Effector memory CD8-positive, alpha-beta T cell (primary cell): ENCODE results near the gene SLC5A2.

Experiments
- ATAC-seq: fragments of 150-1000 bp; cut with Tn5 transposase; replicated peaks from 2 replicates; pipeline ENCODE4 v1.10.0; 2021; ENCODE audit warnings: mild to moderate bottlenecking, moderate library complexity
- DNase-seq, 3 experiments: peaks; one replicate each; pipeline ENCODE4 v3.0.0; 2021
- H3K27ac Mint-ChIP-seq, 2 donors: one replicate each; pipeline ENCODE4 v1.8.0; 2022; ENCODE audit warnings: mild to moderate bottlenecking in 2 of 2, mixed read lengths in 2 of 2, moderate library complexity in 2 of 2
- H3K27me3 Mint-ChIP-seq, 2 donors: one replicate each; pipeline ENCODE4 v1.8.0; 2022; ENCODE audit warnings: mixed read lengths in 2 of 2
- H3K36me3 Mint-ChIP-seq: one replicate; pipeline ENCODE4 v1.8.0; 2022; ENCODE audit warnings: mild to moderate bottlenecking, moderate library complexity, mixed read lengths; ENCODE audit not compliant: insufficient read depth
- H3K4me1 Mint-ChIP-seq, 2 donors: one replicate each; pipeline ENCODE4 v1.8.0; 2022; ENCODE audit warnings: low read depth in 2 of 2, mixed read lengths in 2 of 2
- H3K4me3 Mint-ChIP-seq, 2 donors: one replicate each; pipeline ENCODE4 v1.8.0; 2022; ENCODE audit warnings: mild to moderate bottlenecking in 2 of 2, mixed read lengths in 2 of 2, moderate library complexity in 2 of 2
- H3K9me3 Mint-ChIP-seq, 2 donors: one replicate each; pipeline ENCODE4 v1.8.0; 2022; ENCODE audit warnings: mixed read lengths in 2 of 2

The SLC5A2 gene

DNA sequence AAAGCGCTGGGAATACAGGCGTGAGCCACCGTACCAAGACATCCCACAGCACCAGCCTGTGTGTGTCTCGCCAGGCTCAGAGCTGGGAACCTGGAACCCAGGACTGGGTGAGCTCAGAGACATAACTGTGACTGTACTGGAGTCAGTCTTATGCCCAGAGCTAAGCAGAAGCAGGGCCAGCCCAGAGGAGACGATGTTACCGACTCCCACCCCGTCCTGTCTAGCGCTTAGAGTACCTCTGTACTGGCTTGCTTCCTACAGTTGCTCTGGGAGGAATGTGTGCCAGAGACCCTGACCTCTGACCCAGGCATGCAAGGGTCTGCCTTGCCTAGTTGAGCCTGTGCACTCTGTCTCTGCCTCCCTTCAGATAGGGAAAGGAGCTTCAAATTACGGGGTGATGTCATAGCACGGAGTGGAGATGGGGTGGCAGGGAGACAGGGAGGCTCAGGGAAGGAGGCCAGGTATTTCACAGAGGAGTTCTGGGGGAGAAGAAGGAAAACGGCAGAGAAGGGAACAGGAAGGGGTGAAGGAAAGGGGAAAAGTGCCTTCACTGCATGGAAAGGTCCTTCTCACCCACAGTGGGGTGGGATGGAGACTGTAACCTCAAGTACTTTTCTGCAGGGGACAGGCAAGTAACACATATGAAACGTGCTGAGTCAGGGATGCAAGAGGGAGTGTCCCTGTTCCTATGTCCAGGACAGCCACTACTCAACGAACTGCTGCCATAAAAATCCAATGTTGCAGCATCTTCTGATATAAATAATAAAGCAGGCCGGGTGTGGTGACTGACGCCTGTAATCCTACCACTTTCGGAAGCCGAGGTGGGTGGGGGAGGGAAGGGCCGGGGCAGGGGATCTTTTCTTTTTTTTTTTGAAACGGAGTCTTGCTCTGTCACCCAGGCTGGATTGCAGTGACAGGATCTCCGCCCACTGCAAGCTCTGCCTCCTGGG is 29.4 kb upstream of the SLC5A2 start:
- DNase-seq (no peak), ATAC-seq (no peak)
- Mint-ChIP-seq H3K27ac (no peak overlapping the region), H3K36me3 (peaks cover 14% of the 10 kb centered on the region), H3K9me3 (no peaks in the 10 kb centered on the region), H3K4me1 (peaks cover 33 to 35% of the 10 kb centered on the region in 2 donors), H3K27me3 (no peaks in the 10 kb centered on the region), H3K4me3 (no peak overlapping the region)

DNA sequence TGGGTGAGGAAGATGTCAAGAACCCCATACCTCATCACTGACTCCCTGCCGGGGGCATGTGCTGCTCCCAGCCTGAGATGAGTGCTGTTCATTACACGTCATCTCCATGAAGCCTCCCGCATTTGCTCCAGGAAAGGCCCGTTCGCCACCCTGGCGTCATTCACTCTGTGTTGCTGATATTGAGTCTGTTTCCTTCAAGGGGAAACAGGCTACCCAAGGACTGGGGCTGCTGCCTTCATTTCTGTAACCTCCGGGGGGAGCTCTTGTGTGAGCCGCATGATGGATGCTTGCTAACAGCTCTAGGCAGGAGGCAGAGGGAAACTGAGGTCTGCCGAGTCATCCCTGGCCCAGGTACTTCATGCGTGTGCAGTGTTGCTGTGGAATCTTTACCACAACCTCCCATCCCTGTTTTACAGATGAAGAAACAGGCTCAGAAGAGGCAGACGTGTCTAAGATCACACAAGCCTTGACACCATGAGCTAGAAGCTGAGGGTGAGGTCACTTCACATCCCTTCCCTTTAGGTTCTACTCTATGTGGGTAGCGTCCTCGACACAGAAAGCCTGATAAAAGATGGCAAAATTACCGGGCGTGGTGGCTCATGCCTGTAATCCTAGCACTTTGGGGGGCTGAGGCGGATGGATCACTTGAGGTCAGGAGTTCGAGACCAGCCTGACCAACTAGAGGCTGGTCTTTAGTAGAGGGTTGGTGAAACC is 27.2 kb upstream of the SLC5A2 start:
- no peak for ATAC-seq
- Mint-ChIP-seq H3K36me3 (peaks cover 25% of the 10 kb centered on the region), H3K27ac (peak overlapping the region; percentile 72 to 73), H3K4me1 (peaks cover 40 to 43% of the 10 kb centered on the region in 2 donors), H3K4me3 (peak overlapping the region; percentile 34 to 53), H3K27me3 (no peaks in the 10 kb centered on the region), H3K9me3 (no peaks in the 10 kb centered on the region)
- DNase-seq: peak in 1 of 3 experiments; percentile 23

DNA sequence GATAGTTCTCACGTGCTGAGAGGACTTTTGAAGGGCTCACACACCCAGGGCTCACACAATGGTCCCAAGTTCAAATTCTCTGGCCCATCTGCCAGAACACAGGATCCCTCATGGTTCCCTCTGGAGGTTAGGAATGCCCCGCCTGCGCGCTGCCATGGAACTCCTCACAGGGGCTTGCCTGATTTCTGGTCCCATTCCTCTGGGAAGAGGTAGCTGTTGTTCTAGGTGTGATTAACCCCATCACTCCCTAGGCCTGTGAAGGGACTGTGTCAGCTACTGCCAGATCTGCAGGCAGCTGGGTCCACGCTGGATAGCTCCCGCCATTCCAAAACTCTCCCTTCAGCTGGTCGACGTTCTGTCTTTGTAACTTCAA is 25.9 kb upstream of the SLC5A2 start:
- H3K4me3 Mint-ChIP-seq: peak overlapping the region in 1 of 2 donors; percentile 89
- peaks cover 25% of the 10 kb centered on the region for H3K36me3 Mint-ChIP-seq
- no peaks in the 10 kb centered on the region for H3K27me3 Mint-ChIP-seq
- H3K27ac Mint-ChIP-seq: peak overlapping the region in 1 of 2 donors; percentile 73
- H3K4me1 Mint-ChIP-seq: peaks cover 37 to 43% of the 10 kb centered on the region in 2 donors
- ATAC-seq: no peak
- no peaks in the 10 kb centered on the region for H3K9me3 Mint-ChIP-seq
- no peak for DNase-seq

DNA sequence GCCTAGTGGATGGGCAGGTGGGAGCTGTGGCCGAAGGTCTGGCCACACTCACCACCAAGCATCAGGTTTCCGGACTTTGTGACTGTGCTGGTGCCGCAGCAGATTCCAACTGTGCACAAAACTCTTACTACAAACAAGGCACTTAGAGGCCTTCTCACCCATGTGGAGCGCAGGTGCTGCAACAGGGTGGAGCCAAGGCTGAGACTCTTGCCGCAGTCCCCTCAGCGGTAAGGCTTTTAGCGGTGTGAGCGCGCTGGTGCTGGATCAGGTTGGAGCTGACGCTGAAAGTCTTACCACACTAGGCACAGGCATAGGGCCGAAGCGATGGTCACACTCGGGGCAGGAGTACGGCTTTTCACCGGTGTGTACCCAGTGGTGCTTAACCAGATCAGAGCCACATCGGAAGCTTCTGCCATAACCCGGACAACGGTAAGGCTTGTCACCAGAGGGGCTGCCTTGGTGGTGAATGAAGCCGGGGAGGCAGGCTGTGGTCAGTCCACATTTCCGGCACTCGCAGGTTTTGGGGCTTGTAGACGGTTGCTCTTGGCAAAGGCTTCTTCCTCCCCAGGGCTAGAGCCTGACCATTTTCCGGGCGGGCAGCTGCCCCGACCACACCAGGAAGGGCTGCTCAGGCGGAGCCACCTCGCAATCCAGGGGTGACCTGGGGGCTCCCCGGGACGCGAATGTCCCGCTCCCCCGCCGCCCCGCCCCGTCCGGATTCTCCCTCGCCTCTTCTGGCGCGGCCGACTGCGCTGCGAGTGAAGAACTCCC is 24.7 kb upstream of the SLC5A2 start:
- peaks cover 37 to 43% of the 10 kb centered on the region in 2 donors for H3K4me1 Mint-ChIP-seq
- H3K9me3 Mint-ChIP-seq: no peaks in the 10 kb centered on the region
- H3K4me3 Mint-ChIP-seq: peak overlapping the region; percentile 89 to 91
- DNase-seq (peak; percentile 65 to 71 (median 69)), ATAC-seq (peak; percentile 30)
- H3K27me3 Mint-ChIP-seq: no peaks in the 10 kb centered on the region
- peaks cover 36% of the 10 kb centered on the region for H3K36me3 Mint-ChIP-seq
- H3K27ac Mint-ChIP-seq: peak overlapping the region; percentile 95 to 96

DNA sequence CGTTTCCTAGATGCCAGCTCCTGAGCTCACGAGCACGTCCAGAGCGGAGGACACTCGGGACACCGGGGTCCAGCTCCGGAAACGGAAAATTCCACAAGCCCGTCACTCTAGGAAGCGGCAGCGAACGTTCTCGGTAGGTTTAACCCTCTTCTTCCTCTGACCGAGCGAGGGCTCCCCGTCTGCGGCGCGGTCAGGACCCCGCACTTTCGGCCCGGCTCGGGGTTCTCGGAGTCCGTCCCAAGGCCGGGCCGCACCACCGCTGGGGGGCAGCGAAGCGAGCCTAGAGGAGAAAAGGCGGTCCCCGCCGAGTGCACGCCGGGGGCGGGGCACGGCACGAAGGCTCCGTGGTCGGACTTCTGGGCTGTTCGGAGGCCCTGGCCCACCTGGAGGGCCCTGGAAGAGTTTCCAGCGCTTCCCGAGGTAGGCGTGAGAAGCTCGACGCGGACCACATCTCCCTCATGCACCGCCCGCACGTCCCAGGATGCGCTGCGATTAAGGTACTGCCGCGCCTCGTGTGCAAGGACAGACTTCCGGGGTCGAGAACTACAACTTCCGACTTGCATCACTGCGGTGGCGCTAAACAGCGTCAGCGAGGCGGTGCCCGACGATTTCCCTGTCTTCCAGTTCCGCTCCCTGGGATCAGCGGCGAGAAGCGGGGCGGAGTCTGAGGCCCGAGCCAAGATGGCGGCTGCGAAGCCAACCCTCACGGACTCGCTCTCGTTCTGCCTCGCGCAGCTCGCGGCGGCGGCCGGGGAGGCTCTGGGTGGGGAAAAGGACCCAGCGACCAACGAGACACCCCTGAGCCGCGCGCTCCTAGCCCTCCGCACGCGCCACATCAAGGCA is 23.9 kb upstream of the SLC5A2 start, which contains the start of gene ARMC5:
ARMC5 (plus strand) TSS at position 658 of the 843 bp plus-strand sequence; CDS start at position 682, 24 bp downstream.
- Mint-ChIP-seq H3K36me3 (peaks cover 40% of the 10 kb centered on the region), H3K4me1 (peaks cover 33 to 39% of the 10 kb centered on the region in 2 donors)

DNA sequence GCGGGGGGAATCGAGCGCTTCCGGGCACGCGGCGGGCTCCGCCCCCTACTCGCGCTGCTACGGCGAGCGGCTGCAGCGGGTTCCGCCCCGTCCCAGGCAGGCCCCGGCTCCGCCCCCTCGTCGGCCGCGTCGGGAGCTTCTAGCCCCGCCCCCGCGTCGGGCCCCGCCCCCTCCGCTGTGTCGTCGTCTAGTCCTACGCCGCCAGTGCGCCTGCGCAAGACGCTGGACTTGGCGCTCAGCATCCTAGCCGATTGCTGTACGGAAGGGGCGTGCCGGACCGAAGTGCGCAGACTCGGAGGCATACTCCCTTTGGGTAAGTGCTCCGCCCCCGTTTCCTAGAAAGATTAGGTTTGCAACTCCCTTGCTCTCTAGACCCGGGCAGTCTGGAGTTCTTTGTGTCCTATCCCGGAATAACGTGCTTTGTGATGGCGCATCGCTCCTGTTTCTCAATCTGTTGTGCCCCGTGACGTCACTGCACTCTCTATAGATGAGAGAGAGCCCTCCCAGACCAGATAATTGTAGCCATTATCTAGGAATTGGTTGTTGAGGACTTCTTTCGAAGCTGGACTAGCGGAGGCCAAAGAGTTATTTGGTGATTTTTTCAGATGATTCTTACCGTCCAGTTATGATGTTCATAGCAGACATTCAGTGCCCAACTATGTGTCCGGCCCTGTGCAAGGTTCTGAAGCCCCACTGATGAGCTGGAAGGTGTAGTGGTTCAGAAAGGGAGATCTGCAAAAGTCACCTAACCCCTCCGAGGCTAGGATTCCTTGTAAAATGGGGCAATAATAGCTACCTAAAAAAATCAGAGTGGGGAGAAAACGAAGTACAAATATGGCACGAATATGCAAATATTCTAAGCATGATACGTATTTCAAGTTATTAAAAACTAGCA is 23.0 kb upstream of the SLC5A2 start:
- H3K4me3 Mint-ChIP-seq: peak overlapping the region; percentile 89 to 91
- H3K4me1 Mint-ChIP-seq: peaks cover 33 to 39% of the 10 kb centered on the region in 2 donors
- no peaks in the 10 kb centered on the region for H3K9me3 Mint-ChIP-seq
- peak; percentile 99 to 100 (median 100) for DNase-seq
- peak overlapping the region; percentile 95 to 96 for H3K27ac Mint-ChIP-seq
- ATAC-seq: peak; percentile 72
- H3K27me3 Mint-ChIP-seq: no peaks in the 10 kb centered on the region
- peaks cover 40% of the 10 kb centered on the region for H3K36me3 Mint-ChIP-seq

More for the DNA sequence above, 23.9 kb upstream of the SLC5A2 start, which contains the start of gene ARMC5:
- DNase-seq: peak; percentile 92 to 95 (median 94)
- peak within 1 kb of the TSS; percentile 95 to 96 for H3K27ac Mint-ChIP-seq
- no peaks in the 10 kb centered on the region for H3K27me3 Mint-ChIP-seq
- H3K9me3 Mint-ChIP-seq: no peaks in the 10 kb centered on the region
- H3K4me3 Mint-ChIP-seq: peak within 1 kb of the TSS; percentile 89 to 91
- peak; percentile 68 for ATAC-seq

DNA sequence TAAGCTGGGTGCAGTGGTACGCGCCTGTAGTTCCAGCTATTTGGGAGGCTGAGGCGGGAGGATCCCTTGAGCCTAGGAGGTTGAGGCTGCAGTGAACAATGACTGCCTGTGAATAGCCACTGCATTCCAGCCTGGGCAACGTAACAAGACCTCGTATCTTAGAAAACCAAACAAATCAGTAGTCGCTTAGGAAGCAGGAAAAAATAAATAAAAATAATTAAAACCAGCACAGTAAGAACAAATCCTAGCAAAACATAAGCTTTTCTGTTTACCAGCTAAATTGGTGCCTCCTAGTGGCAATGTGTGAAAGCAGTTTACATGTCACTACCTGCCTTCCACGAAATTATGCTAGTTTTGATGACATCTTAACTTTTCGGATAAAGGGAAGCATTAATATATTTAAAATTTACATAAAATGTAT is 22.3 kb upstream of the SLC5A2 start:
- Mint-ChIP-seq H3K4me3 (peak overlapping the region; percentile 89 to 91), H3K27me3 (no peaks in the 10 kb centered on the region), H3K9me3 (no peaks in the 10 kb centered on the region), H3K36me3 (peaks cover 41% of the 10 kb centered on the region), H3K4me1 (peaks cover 30 to 34% of the 10 kb centered on the region in 2 donors), H3K27ac (peak overlapping the region in 1 of 2 donors; percentile 95)
- DNase-seq (peak in 1 of 3 experiments; percentile 26), ATAC-seq (no peak)

DNA sequence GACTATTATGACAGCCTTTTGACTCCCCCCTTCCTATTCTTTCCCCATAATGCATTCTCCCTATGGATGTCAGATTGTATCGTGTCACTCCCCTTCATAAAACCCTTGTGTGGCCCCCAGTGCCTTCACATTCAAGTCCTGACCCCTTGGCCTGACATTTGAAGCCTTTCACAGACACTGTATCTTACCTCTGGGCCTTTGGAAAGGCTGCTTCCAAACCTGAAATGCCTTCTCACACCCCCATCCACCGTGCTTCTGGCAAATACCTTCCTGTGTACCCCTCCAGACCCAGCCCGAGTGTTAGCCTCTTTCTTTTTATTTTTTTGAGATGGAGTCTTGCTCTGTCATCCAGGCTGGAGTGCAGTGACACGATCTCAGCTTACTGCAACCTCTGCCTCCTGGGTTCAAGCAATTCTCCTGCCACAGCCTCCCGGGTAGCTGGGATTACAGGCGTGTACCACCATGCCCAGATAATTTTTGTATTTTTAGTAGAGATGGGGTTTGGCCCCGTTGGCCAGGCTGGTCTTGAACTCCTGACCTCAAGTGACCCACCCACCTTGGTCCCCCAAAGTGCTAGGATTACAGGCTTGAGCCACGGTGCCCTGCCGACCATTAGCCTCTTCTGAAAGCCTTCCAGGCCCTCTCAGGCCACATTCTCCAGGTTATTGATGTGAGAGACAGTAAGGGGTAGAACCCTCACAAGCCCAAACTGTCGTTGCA is 21.6 kb upstream of the SLC5A2 start:
- no peaks in the 10 kb centered on the region for H3K27me3 Mint-ChIP-seq
- H3K9me3 Mint-ChIP-seq: no peaks in the 10 kb centered on the region
- peak overlapping the region in 1 of 2 donors; percentile 91 for H3K4me3 Mint-ChIP-seq
- H3K4me1 Mint-ChIP-seq: peaks cover 23 to 28% of the 10 kb centered on the region in 2 donors
- H3K36me3 Mint-ChIP-seq: peaks cover 43% of the 10 kb centered on the region
- ATAC-seq (no peak), DNase-seq (no peak)
- no peak overlapping the region for H3K27ac Mint-ChIP-seq

DNA sequence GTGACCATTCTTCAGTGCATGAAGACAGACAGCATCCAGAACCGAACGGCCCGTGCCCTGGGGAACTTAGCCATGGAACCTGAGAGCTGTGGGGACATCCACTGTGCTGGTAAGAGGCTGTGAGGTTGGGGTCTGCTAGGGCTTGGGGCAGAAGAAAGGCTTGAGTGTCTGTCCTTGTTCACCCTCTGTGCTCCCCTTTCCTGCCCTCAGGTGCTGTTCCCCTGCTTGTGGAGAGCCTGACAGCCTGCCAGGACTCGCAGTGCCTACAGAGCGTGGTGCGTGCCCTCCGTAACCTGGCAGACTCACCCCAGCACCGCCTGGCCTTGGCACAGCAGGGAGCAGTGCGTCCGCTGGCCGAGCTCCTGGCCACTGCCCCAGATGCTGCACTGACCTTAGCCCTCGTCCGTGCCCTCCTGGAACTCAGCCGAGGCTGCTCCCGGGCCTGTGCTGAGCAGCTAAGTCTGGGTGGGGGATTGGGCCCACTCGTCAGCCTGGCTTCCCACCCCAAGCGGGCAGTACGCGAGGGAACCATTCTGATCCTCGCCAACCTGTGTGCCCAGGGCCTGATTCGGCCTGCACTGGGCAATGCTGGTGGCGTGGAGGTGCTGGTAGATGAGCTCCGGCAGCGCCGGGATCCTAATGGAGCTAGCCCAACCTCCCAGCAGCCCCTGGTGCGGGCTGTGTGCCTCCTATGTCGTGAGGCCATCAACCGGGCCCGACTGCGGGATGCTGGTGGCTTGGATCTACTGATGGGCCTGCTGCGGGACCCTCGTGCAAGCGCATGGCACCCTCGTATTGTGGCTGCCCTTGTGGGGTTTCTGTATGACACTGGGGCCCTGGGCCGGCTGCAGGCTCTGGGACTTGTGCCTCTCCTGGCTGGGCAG is 20.8 kb upstream of the SLC5A2 start:
- ATAC-seq (no peak), DNase-seq (no peak)
- no peak overlapping the region for H3K27ac Mint-ChIP-seq
- H3K27me3 Mint-ChIP-seq: no peaks in the 10 kb centered on the region
- no peaks in the 10 kb centered on the region for H3K9me3 Mint-ChIP-seq
- H3K4me3 Mint-ChIP-seq: no peak overlapping the region
- H3K4me1 Mint-ChIP-seq: peaks cover 24 to 28% of the 10 kb centered on the region in 2 donors
- H3K36me3 Mint-ChIP-seq: peaks cover 43% of the 10 kb centered on the region

DNA sequence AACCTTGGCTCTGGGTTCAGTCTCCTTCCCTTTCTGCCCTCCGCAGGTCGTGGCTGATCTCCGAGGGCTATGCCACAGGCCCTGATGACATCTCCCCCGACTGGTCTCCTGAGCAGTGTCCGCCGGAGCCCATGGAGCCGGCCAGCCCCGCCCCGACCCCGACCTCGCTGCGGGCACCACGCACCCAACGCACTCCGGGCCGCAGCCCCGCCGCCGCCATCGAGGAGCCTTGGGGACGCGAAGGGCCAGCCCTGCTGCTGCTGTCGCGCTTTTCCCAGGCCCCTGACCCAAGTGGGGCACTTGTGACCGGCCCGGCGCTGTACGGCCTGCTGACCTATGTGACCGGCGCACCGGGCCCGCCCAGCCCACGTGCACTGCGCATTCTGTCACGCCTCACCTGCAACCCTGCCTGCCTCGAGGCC is 18.6 kb upstream of the SLC5A2 start:
- Mint-ChIP-seq H3K27me3 (no peaks in the 10 kb centered on the region), H3K4me1 (peaks cover 15 to 25% of the 10 kb centered on the region in 2 donors), H3K27ac (no peak overlapping the region), H3K9me3 (no peaks in the 10 kb centered on the region), H3K36me3 (peaks cover 38% of the 10 kb centered on the region), H3K4me3 (no peak overlapping the region)
- ATAC-seq (no peak), DNase-seq (no peak)
